NCI-H524 treated with DMSO at 0.1 percent for 48 hours (cell line): Measurements from ENCODE around the gene TNPO2.

Source experiments
- DNase-seq: peaks from one replicate; lab custom pipeline; 2025; lab: John Stamatoyannopoulos, UW

The TNPO2 gene

DNA sequence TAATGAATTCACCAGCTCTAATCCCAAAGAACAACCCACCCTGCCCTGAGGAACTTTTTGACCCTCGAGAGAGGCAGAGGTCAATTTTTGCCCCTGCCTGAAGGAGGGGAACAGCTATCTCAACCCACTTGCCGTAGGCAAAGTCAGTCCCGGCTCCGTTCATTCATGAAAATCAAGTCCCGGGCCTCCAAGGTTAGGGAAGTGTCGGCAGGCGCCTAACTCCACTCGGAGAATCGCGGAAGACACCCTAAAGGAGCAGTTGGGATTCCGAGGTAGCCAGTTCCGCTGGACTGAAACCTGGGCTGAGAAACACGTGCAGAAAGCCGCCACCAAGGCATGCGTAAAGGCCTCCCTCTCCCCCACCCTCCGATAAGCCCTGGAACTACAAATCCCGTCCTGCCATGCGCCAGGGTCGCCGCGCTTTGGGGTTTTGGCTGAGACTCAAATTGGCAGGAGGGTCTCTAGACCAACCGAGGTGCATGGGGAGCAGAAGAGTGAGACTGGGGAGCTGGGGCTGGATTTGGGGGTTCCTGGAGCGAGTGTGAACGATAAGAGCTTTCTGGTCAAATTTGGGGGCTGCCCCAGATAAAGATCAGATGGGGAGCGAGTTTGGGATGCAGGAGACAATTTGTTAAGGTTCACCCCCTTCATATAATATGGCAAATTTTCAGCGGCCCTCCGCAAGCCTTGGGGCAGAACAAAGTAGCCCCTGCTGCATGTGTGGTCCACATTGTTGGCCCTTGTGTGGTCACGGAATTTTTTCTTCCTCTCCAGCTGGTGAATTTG is at the start of gene TNPO2:
Gene TNPO2, minus strand, starts transcription at position 292 of the 786 bp plus-strand sequence. CDS start 2,955 bp downstream, outside the sequence.
- DNase-seq: peak; percentile 28

DNA sequence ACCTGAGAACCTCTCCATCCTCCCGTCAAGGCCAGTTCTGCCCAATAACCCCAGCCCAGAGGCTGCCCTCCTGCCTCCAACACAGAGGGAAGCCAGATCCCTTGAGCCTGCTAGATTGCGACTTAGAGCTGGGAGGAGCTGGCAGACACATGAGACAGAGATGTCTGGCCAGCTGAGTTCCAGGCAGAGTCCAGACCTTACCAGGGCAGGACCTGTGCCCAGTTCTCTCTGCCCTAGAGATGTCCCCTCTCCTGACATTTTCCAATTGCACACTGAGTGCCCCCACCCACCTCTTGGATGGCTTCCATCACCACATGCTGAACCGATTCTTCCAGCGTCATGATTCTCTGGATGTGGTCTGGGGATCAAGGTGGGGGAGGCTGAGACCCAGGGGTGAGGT is 48.6 kb upstream of the TNPO2 start:
- no peak for DNase-seq

DNA sequence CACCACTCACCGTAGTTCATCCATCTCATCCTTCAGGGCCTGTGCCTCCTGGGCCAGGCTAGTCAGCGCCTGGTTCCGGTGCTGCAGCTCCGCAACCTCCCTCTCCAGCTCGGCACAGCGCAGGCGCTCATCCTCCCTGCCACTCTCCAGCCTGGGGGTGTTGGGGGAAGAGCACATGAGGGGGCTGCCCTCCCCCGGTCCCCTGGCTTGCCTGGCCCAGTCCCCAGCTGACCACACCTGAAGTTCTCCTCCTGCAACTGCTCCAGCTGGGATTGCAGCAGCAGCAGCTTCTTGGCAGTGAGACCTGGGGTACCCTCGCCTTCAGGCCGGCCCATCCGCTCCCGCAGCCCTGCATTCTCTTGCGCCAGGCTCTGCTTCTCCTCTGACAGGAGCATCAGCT is 47.2 kb upstream of the TNPO2 start:
- no peak for DNase-seq

DNA sequence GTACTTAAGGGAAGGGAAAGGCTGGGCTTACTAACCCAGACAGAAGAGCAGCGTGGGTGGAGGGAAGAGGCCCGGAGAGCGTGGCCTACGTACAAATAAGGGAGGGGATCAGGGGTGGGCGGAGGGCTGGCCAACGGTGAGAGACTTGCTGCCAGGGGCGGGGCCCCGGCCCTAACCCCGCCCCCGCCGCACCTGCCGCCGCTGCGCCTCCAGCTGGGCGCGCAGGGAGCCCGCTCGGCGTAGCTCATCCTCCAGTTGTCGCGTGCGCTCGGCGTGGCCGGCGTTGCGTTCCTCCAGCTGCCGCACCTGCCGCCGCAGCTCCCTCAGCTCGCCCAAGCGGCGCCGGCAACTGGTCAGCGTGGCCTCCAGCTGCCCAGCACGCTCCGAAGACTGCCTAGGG is 46.0 kb upstream of the TNPO2 start:
- no peak for DNase-seq

- DNase-seq: no peak
Measured at GRCh38 chr19:12767666-12768065, 43.9 kb upstream of the TNPO2 start.

- DNase-seq: no peak
Measured at GRCh38 chr19:12767150-12767549, 43.4 kb upstream of the TNPO2 start.

- DNase-seq: no peak
Measured at GRCh38 chr19:12766051-12766521, 42.4 kb upstream of the TNPO2 start.

GRCh38 chr19:12764698-12765097 is 41.0 kb upstream of the TNPO2 start:
- no peak for DNase-seq

DNA sequence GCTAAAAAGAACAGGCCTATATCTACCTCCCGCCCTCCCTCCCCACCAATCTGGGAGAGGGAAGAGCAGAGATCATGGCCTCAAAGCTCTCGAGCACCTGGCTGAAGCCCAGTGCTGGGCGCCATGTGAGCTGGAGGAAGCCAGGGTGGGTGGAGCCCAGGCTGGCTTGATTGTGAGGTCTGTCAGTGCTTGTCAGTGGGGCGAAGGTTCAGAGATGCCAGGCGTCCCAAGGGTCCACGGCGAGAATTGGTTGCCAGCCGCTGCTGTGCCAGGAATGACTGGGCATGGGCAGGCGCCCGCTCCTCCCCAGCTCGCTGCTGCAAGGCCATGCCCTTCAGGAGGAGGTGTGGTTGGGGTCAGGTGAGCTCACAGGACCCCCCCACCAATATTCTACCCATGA is 39.4 kb upstream of the TNPO2 start:
- no peak for DNase-seq

GRCh38 chr19:12759686-12760085 is 36.0 kb upstream of the TNPO2 start:
- DNase-seq: no peak

- peak; percentile 44 for DNase-seq
Measured at GRCh38 chr19:12757544-12758274, 34.0 kb upstream of the TNPO2 start.

GRCh38 chr19:12756150-12756883 is 32.6 kb upstream of the TNPO2 start:
- no peak for DNase-seq

DNA sequence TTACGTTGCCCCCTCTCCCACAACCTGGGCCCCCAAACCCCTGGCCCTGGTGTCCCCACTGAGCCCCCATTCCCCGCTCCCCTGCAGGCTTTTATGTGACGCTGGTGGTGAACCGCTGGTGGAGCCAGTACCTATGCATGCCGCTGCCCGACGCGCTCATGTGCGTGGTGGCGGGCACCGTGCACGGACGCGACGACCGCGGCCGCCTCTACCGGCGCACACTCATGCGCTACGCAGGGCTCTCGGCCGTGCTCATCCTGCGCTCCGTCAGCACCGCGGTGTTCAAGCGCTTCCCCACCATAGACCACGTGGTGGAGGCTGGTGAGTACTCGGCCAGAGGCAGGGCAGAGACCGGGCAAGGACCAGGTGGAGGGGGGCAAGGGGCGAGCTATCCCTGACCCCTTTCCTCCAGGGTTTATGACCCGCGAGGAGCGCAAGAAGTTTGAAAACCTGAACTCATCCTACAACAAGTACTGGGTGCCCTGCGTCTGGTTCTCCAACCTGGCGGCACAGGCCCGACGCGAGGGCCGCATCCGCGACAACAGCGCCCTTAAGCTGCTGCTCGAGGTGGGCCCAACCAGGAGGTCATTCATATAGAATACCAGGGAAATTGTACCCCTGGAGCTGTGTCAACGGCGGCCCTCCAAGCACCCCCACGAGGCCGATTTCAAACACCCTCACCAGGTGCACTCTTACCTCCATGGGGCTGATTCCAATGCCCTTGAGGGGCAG is 30.9 kb upstream of the TNPO2 start:
- no peak for DNase-seq

GRCh38 chr19:12752056-12752781 is 28.5 kb upstream of the TNPO2 start:
- no peak for DNase-seq

- DNase-seq: no peak
Measured at GRCh38 chr19:12751635-12752034, 27.9 kb upstream of the TNPO2 start, which contains the start of gene BEST2. TSS of gene BEST2 (plus strand) at chr19:12751791. CDS start at chr19:12752593, 802 bp downstream.

DNA sequence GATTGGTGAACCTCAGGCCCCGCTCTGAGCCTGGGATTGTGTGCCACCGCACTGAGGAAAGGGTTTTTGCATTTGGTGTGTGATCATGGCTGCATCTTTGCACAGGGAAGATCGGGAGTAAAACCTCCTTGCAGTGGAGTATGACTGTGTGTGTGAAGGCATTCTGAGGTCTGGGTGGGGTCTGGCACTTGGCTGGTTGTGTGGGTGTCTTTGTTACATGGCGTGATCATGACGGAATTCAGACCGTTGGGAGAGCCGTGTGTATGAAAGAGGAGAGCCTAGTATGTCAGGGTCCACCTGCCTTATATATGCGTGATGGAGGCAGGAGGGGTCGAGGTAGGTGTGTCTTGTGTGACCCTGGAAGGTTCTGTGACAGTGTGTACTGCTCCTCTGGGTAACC is 27.1 kb upstream of the TNPO2 start:
- DNase-seq: no peak

- no peak for DNase-seq
Measured at GRCh38 chr19:12749938-12750521, 26.3 kb upstream of the TNPO2 start.

DNA sequence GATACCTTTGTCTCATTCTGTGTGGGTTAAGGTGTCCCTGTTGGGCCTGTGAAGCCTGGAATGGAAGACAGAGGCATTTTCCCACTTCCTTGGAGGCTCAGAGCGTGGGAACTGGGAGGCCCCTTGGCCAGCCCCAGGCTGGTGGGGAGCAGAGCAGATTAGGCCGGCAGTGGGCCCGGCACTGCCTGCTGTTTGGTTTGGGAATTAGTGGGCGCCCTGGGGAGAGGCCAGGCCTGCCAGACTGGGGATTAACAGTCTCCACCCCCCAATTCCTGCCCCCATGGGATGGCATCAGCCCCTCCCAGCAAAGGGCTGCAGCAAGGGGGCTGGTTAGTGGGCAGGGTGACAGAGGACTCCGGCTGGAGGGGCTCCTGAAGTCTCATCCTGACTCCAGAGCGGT is 24.8 kb upstream of the TNPO2 start:
- DNase-seq: no peak

GRCh38 chr19:12745166-12745897 is 21.6 kb upstream of the TNPO2 start:
- DNase-seq: no peak

DNA sequence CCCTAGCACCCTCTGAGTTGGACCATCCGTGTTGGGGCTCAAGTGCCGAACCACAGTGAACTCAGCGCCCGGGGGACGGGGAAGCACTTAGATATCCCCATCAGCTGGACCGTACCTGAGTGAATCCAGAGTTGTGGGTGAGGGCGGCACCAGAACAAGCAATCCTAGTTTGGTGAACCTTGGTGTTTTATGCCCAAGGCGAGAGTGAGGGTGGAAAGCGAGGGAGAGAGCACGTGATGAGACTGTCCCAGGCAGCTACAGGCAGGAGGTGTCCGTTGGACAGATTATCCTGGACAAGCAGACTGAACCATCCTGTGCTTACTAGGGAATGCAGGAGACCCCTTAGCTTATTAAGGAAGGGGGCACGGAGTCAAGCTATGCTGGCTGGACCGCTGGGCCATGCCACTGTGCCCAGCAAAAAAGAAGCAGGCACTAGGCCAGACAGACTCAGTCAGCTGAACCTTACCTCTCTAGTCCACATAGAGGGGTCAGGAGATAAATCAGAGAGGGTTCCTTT is 14.2 kb upstream of the TNPO2 start:
- DNase-seq: no peak
